ENCODE measurements around the gene DOCK2. TPM values are rescaled to one million over a fixed set of nuclear protein-coding genes. Genes with fewer than 3 reads are reported as not detected.

The DOCK2 gene
- total RNA-seq, 1 donor from 2014 or later = 1.1 TPM

- H3K27ac Mint-ChIP-seq = no peak overlapping the region
- H3K9me3 ChIP-seq (ENCODE audit: low read depth) = no peaks in the 10 kb centered on the region
- H2AFZ ChIP-seq (replicated peaks) = no peak overlapping the region
- H3K27me3 Mint-ChIP-seq (ENCODE audit: insufficient read depth, low read depth) = peaks cover 8% of the 10 kb centered on the region
- no peaks in the 10 kb centered on the region for H3K79me2 ChIP-seq (ENCODE audit: low read depth)
- peaks cover 18% of the 10 kb centered on the region for H3K4me1 ChIP-seq
- no peaks in the 10 kb centered on the region for H3K36me3 Mint-ChIP-seq
- no peaks in the 10 kb centered on the region for H3K36me3 ChIP-seq
- H3K4me3 Mint-ChIP-seq = no peak overlapping the region
- TF ChIP-seq EZH2 (IDR thresholded peaks at IDR 0.05) (no peak), EZH2phosphoT487 (IDR thresholded peaks at IDR 0.05) (no peak), CTCF (IDR thresholded peaks at IDR 0.05) (no peak)
- no peak overlapping the region for H3K27ac ChIP-seq
- no peak overlapping the region for H3K9ac ChIP-seq
- no peak overlapping the region for H3K4me2 ChIP-seq
- H3K27me3 ChIP-seq = no peaks in the 10 kb centered on the region
- H3K4me3 ChIP-seq = no peak overlapping the region
- no peak for DNase-seq (ENCODE audit: low spot score)
- H3F3A ChIP-seq (ENCODE audit: low read depth) = no peaks in the 10 kb centered on the region
- no peaks in the 10 kb centered on the region for H4K20me1 ChIP-seq (ENCODE audit: low read depth)
- peaks cover 16% of the 10 kb centered on the region for H3K4me1 Mint-ChIP-seq
- H3K9me3 Mint-ChIP-seq = no peaks in the 10 kb centered on the region
Observed at GRCh38 chr5:169647566-169647965, 10.5 kb downstream of the DOCK2 start.

GRCh38 chr5:169648725-169649310, 11.7 kb downstream of the DOCK2 start:
- Histone ChIP-seq H3K9me3 (ENCODE audit: low read depth) (no peaks in the 10 kb centered on the region), H3K27me3 (no peaks in the 10 kb centered on the region), H3K4me1 (peaks cover 7% of the 10 kb centered on the region), H2AFZ (replicated peaks) (no peak overlapping the region), H4K20me1 (ENCODE audit: low read depth) (no peaks in the 10 kb centered on the region), H3K4me2 (no peak overlapping the region), H3F3A (ENCODE audit: low read depth) (no peaks in the 10 kb centered on the region), H3K36me3 (no peaks in the 10 kb centered on the region), H3K9ac (no peak overlapping the region), H3K79me2 (ENCODE audit: low read depth) (no peaks in the 10 kb centered on the region), H3K4me3 (no peak overlapping the region), H3K27ac (no peak overlapping the region)
- Mint-ChIP-seq H3K27ac (no peak overlapping the region), H3K9me3 (no peaks in the 10 kb centered on the region), H3K27me3 (ENCODE audit: insufficient read depth, low read depth) (peaks cover 10% of the 10 kb centered on the region), H3K4me3 (no peak overlapping the region), H3K36me3 (no peaks in the 10 kb centered on the region), H3K4me1 (peaks cover 16% of the 10 kb centered on the region)
- no peak for DNase-seq (ENCODE audit: low spot score)
- TF ChIP-seq CTCF (IDR thresholded peaks at IDR 0.05) = peak; percentile 15
- no peak for TF ChIP-seq EZH2 (IDR thresholded peaks at IDR 0.05)

- H3K36me3 ChIP-seq = no peaks in the 10 kb centered on the region
- H3K4me3 ChIP-seq = no peak overlapping the region
- Mint-ChIP-seq H3K4me1 (peaks cover 16% of the 10 kb centered on the region), H3K4me3 (no peak overlapping the region), H3K9me3 (no peaks in the 10 kb centered on the region), H3K27ac (no peak overlapping the region), H3K36me3 (no peaks in the 10 kb centered on the region), H3K27me3 (ENCODE audit: insufficient read depth, low read depth) (peaks cover 5% of the 10 kb centered on the region)
- H3K4me1 ChIP-seq = peaks cover 7% of the 10 kb centered on the region
- no peaks in the 10 kb centered on the region for H4K20me1 ChIP-seq (ENCODE audit: low read depth)
- H3K27ac ChIP-seq = no peak overlapping the region
- no peak overlapping the region for H3K9ac ChIP-seq
- no peaks in the 10 kb centered on the region for H3K9me3 ChIP-seq (ENCODE audit: low read depth)
- no peaks in the 10 kb centered on the region for H3K79me2 ChIP-seq (ENCODE audit: low read depth)
- no peak for DNase-seq (ENCODE audit: low spot score)
- H2AFZ ChIP-seq (replicated peaks) = no peak overlapping the region
- no peaks in the 10 kb centered on the region for H3F3A ChIP-seq (ENCODE audit: low read depth)
- no peak overlapping the region for H3K4me2 ChIP-seq
- no peaks in the 10 kb centered on the region for H3K27me3 ChIP-seq
- TF ChIP-seq EZH2phosphoT487 (IDR thresholded peaks at IDR 0.05) (no peak), EZH2 (IDR thresholded peaks at IDR 0.05) (no peak), CTCF (IDR thresholded peaks at IDR 0.05) (no peak)
Observed at GRCh38 chr5:169649486-169649885, 12.4 kb downstream of the DOCK2 start.

Data from neural progenitor cell (in vitro differentiated cells).